GM19035 (cell line): ENCODE data around the gene CKMT2.

Experiments used
- ATAC-seq: cut with Tn5 transposase; IDR thresholded peaks from one replicate; pipeline ENCODE4 v1.9.1; 2021; ENCODE audit not compliant: unreplicated experiment

The CKMT2 gene

DNA sequence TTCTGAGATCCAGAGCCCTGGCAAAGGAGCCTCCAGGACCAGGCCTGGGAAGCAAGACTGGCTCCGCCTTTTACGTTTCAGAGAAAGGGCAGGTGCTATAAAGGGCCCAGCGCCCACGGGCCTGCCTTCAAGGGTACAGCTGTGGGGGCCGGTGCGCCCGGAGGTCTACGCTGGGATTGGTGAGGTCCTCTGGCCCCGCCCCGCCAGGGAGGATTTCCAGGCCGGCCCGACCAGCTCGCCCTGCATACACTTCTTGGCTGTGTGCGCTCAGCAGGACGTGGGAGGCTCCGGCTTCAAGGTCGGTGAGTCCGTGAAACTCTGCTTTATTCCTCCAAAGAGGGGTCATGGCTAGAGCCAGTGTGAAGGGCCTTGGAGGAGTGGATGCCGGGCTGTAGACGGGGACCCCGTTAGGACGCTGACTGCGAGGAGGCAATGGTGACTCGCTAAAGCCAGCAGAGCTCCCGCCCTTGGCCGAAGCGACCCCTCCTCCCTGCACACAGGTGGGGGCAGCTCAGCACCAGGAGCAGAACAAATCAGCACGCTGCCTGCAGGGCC is at the start of gene CKMT2:
Gene CKMT2 (plus strand): TSS at position 243 of the 555 bp plus-strand sequence. CDS start 17,811 bp downstream, outside the sequence.
- ATAC-seq = no peak

DNA sequence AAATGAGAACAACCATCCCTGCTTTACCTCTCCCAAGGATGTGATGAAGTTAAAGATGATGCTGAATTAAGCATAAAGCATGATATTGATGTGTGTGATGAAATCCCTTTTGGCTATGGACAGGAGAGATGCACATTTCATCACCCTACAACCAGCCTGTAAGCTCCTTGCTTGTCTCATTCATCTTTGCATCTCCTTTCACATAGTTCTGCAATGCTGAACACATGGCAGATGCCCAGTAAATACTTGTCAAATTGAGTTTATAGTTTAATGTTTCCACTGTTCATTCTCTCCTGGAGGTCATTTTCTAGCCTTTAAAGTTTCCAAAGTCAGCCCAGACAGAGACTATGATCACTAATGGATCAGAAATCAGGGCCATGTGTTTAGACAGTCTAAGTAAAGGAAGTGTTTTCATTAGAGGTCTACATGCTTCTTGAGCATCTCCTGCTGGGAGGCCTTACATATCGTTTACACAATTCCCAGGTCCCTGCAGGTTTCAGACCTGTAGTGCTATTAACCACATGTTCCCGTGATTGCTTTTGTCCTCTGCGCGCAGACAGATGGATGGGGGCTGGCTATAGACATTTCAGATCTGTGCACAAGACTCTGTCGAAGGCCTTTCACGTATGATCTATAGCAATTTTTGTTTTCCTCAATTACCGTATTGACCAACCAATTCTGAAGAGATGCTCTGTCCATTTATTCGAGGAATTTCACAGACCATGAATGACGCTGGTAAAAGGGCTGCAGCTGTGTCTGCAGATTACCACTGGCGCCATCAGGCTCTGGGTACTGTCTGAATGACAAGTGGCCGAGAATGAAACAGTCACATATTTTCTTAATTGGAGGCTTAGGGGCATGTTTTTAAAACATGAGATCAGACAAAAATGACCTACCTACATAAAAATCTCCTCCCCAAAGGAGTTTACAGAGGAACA is 49.0 kb upstream of the CKMT2 start:
- no peak for ATAC-seq

DNA sequence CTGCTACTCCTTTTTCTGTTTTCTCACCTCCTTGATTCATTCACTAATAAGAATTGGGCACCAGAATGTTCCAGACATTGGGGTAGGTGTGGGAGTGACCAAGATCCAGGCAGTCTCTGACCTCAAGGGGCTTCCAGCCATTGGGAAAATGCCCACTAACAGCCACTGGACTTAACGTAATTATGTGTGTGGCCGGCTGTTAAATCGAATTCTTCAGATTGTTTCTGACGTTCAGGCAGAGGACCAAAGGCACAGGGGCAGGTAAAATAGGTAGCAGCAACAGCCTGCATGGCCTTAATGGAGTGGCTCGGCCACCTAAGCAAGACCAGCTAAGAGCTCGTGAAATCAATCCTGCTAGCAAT is 48.4 kb upstream of the CKMT2 start:
- no peak for ATAC-seq

DNA sequence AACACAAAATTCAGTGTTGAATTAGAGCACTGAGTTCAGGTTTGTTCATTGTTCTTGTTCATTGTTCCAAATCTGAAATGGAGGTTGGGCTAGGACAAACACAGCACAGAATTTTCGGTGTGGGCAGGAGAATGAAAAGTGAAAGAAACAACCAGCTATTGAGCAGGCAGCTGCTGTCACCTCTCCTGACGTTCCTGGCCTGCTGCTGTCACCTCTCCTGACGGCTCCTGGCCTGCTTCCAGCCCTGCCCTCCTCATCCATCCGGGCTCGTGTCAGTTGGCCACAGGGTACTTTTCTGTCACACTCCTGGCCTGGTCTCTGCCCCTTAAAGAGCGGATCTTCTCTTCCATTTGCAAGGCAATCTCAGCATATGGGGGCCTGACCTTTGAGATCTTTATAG is 45.2 kb upstream of the CKMT2 start:
- ATAC-seq = no peak

DNA sequence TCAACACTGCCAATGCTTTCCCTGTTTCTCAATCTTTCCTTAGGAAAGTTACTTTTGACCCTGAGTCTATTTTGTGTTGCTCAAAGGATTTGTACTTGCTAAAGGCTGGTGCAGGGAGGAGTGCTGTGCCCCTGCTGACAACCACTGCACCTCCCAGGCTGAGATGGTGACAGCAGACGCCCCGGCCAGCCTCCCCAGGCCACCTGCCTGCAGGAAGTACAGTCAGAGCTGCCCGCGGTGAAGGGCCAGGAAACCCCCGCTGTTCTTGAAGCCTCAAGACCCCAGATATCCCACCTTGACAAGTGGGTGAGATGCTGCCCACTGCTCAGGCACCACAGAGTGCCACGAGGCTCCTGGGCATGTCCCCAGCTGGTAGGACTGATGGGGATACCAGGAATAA is 44.2 kb upstream of the CKMT2 start:
- ATAC-seq = no peak

DNA sequence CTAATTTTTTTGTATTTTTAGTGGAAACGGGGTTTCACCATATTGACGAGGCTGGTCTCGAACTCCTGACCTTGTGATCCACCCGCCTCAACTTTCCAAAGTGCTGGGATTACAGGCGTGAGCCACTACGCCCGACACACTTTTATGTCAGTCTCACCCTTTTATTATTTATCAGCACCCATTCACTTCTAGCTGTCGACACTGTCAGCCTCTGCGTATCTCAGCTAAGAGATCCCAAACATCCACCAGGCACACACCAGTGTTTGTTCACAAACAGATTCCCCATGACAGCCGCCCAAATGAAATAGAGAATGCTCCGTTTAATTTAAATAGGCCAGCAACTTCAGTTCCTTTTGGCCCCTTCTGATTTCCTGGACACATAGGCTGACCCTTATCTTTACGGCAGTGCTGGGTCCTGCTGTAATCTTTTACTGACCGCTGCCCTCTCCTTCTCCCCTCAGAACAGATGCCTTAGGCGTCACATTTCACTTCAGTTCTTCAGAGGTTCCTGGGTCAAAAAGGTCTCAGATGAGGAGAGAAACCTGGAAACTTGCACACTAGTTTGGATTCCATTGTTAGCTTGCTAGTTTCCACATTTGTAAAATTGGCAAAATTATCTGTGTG is 43.1 kb upstream of the CKMT2 start:
- ATAC-seq = no peak

DNA sequence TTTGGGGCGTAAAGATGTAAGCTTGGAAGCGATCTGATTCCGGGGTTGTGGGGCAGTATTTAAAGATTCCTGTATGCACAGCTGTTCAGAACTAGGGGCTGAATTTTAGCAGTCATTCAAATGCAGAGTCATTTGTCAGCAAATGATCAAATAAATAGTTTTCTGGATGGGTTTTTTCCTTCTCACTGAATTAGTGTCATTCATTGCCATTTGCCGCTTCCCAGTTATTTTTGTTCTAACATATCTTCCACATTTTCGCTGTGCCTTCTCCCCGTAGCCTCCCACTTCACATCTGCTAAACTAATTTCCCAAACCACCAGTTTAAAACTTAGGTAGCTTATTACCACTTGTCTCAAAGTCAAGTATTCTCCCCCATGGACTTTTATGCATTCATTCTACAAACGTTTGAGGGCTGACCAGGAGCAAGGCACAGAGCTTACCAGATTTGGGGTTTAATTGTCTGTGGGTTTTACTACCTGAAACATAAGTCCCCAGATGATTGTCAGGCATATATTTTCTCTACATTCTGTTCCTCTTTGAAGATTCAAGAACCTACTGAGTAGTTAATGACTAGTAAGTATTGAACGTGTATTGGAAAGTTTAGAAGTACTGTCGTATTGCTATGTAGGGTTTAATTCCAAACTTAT is 41.3 kb upstream of the CKMT2 start:
- ATAC-seq = no peak

DNA sequence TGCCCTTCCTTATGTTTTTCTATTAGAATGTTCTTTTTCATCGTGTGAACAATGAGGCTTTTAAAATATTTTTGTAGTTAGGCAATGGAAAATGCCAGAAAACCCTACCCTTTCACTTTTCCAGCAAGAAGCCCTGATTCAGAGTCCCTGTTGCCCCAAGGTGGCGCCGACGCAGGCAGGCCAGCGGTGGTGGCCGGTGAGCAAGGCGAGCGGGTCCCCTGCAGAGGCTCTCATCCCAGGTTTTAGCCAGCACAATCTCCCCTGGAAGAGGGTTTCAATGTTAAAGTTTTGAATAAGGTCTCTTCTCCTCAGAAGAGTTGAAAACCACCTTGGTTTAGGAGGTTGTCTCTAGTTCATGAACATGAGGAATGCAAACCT is 40.8 kb upstream of the CKMT2 start:
- ATAC-seq = no peak

DNA sequence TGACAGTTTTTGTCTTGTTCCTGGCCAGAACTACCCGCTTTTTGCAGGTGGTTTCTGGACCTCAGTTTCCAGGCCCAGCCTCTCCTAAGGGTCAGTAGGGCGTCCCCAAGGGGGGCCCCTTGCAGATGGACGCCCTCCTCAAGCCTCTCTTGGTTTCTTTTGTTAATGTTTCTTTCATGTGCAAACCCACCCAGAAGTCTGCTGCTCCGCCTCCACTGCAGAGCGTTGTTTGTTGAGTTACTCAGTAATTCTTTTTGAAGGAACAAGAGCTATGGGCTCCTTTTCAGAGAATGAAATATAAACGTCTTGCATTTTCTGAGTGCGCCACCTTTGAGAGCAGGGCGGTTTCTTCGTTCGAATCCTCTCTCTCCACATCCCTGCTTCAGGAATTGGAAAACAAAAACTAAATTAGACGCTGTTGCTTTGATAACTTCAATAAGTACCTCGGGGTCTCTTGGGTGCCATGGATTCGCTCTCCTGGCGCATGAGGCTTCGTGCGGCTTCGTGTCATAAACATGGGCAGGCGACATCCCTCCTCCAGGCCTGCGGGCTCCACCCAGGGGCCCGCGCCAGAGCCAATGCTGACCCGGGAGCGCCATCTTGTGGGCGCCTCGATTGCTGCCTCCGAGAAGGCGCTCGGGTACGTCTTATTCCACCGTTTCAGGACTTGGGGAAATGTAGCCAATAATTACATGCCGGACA is 38.3 kb upstream of the CKMT2 start:
- no peak for ATAC-seq

DNA sequence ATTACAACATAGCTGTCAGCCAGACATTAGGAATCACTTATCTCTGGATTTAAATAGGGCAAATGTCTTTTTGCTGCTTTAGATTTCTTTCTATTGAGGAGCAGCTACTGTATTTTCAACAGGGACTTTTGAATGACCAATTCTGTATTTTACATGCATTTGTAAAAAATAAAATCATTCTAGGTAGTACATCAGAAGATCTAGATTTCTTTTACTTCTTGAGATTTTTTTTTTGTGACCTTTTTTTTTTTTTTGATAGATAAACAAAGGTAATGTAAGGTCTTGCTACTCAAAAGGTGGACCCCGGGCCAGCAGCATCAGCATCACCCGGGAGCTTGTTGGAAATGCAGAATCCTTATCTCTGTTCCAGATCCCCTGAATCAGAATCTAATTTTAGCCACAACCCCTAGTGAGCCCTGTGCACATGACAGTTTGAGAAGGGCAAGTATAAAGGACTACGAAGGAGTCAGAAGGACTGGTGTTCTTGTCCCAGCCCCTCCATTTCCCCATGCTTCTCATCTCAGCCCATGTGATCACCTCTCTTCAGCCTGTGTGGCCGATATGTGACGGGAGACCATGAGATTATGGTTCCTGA is 37.7 kb upstream of the CKMT2 start:
- no peak for ATAC-seq

DNA sequence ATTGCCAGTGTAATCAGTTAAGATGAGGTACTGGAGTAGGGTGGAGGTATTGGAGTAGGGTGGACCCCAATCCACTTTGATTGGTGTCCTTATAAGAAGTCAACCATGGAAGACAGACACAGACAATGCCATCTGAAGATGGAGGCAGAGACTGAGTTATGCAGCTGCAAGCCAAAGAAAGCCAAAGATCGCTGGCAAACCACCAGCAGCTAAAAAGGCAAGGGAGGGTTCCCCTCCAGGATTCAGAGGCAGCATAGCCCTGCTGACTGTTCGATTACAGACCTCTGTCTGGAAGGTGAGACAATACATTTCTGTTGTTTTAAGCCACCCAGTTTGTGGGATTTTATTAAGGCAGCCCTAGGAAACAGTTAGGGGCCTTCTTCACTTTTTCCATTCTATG is 30.5 kb upstream of the CKMT2 start:
- ATAC-seq = no peak

DNA sequence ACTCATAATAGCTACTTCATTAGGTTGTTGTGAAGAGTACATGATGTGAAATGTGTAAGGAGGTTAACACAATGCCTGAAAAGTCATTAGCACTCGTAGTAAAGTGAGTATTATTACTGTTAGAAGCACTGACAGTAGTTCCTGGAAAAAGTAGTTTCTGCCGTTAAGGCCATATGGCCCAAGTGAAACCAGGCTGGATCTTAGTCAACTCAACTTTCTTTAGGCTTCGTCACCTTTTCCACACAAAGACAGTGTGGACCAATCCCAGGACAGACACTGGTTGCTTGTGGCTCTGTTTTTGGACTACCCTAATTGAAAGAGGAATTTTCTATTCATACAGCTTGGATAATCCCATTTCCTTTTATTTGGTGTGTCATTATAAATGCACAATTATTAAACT is 29.4 kb upstream of the CKMT2 start:
- no peak for ATAC-seq

DNA sequence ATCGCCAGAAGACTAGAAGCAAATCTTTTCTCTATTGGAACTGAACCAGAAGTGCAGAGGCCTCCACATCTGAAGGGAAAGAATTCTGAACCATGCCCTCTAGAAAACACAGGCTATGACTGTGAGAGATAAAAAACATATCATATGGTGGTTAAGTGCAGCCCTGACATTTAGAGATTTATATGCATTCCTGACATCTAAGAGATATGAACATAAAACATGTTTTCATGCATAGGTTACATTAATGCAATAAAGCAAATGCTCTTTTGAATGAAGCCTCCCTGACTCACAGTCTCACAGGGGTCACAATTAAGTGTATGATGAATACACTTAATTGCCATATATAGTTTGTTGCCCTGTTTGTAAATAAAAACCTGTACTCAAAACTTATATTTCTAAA is 28.9 kb upstream of the CKMT2 start:
- no peak for ATAC-seq

DNA sequence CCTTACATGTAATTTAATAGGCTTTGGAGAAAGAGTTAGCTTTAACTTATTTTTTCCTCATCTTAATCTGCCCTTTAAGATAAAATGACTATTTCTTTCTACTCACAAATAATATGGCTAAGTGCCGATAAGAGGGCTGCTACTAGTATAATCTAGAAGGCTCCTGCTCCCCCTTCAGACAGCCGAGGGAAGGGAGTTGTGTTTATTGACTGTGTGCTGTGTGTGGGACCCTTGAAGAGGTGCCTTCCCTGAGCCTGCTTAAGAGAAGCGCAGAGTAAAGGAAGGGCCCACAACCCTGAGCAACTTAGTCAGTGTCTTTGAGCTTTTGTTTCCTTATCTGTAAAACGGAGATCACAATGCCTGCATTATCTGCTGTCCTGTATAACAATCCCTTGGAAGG is 28.1 kb upstream of the CKMT2 start:
- no peak for ATAC-seq

DNA sequence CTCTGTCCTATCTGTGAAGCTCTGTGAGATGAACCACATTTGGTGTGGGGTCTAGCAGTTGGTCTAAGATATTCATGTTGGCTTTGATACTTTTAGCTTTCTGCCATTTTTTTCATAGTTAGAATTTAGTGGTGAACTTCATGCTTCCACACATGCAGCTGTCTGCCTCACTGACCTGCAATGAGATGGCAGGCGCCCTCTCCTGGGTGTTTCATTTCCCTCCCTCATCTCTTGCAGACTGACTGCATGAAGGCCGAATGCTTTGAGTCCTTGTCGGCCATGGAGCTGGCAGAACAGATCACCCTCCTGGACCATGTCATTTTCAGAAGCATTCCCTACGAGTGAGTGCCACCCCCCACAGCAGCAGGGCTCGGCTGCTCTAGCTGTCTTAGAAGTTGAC is 26.1 kb upstream of the CKMT2 start:
- ATAC-seq = no peak

DNA sequence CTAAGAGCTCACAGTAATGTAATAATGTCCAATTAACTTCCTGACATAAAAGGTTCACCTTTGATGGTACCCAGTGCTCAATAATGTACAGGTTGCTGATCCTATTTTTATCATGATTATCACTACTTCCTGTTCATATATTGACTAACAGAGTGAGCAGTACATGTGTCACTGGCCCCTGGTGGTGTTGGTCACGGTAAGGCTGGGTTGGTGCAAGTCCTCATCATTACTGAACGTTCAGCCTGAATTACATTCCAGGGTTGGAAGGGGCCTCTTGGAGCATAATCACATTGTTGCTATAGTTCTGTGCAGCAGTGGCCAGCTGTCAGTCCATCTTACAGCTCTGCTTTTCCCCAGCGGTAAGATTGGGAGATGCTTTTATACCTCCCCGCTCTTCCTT is 24.2 kb upstream of the CKMT2 start:
- ATAC-seq = no peak

DNA sequence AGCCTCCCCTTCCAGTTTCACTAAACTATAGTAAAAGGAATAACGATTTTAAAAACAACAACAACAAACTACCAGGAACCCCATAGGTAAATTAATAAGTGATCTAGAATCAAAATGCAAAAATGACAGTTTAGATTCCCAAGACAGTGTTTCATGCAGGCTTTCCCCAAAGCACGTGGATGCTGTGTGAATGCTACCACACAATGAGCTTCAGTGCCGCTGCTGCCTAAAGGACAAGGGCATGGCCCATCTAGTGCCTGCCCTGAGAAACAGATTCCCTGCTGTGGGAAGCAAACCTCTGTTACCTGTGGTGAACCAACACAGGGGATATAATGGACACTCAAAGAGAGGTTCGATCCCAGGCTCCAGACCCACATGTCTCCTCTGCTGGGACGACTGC is 23.7 kb upstream of the CKMT2 start:
- ATAC-seq = no peak

DNA sequence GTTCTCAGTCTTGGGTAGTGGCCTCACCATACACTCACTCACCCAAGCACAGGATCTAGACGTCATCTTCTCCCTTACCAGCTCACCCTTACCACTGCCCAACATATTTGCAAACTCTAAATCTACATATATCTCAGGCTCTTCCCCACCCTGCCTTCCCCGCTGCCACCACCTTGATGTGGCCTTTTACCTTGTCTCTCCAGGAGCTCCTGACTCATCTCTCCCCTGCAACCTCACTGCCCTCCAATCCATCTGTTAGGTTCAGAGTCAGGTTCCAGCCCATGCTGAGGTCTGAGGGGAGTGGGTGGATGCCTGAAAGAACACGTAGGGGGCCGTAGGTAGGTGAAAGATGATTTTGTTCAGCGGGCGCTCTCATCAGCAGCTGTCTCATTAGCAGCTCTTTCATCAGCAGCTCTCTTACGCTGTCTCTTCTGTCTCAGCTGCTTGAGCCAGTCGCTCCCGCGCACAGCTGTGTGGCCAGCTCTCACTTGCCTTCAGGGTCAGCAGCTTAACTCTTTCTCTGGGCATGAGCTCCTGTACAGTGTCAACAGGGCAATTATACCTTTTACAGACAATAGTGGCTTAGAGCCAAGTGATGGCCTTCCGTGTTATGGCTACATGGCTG is 23.1 kb upstream of the CKMT2 start:
- ATAC-seq = no peak

DNA sequence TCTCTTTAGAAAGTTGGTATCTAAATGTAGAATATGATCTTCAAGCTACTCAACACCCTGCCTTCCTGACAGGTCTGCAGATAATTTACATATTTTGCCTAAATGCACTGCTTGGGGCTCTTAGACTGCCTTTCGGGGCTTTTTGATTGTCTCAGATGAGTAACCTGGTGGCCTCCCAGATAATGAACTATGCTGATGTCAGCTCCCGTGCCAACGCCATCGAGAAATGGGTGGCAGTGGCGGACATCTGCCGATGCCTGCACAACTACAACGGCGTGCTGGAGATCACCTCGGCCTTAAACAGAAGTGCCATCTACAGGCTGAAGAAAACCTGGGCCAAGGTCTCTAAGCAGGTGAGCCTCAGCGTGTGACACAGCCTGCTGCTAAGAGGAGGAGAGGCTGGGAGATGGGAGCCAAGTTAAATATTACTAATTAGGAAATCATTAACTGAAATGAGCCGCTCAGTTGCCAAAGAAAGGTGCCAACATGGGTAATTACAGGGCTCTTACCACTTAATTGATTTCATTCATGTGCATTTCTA is 20.8 kb upstream of the CKMT2 start:
- ATAC-seq = peak; percentile 60

DNA sequence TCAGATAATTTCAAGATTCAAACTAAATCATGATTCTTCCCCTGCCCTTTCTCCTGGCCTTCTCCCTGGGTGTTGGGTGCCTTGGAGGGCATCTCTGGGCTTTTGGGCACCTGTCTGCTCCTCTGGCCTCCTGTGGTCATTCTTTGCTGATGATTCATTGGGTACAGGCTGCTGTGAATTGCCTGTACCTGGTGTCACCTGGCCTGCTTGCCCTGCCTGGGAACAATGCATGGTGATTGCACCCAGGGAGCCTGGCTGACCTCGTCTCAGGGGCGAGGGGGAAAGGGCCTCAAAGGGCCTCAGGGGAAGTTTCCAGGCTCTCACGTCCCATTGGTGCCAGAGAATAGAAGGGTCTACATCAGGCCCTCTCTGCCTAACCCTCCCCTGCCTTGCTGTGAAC is 20.1 kb upstream of the CKMT2 start:
- no peak for ATAC-seq
